Activated T-helper 2 cell treated with anti-CD3 and anti-CD28 coated beads, Interferon-gamma antibody, Interleukin-2, Interleukin-4, amounts not matched to agents 10 μg/mL and 5 μg/mL and 100 μg/mL, durations not matched to agents 14 hours and 24 hours and 36 hours (primary cell): Measurements from ENCODE around the gene MRPL43. TPM values are rescaled to one million over a fixed set of nuclear protein-coding genes. Genes with fewer than 3 reads are reported as not detected.

Experiments
- DNase-seq: peaks from one replicate; pipeline ENCODE4 v3.0.0; 2021; ENCODE audit warnings: low spot score
- H3K27ac Mint-ChIP-seq: one replicate; pipeline ENCODE4 v1.8.0; 2021; ENCODE audit warnings: mixed read lengths
- H3K27me3 Mint-ChIP-seq: one replicate; pipeline ENCODE4 v1.8.0; 2021; ENCODE audit warnings: low read depth, mixed read lengths
- H3K36me3 Mint-ChIP-seq: one replicate; pipeline ENCODE4 v1.8.0; 2021; ENCODE audit warnings: low read depth, mixed read lengths
- H3K4me1 Mint-ChIP-seq: one replicate; pipeline ENCODE4 v1.8.0; 2021; ENCODE audit warnings: low read depth, mixed read lengths
- H3K4me3 Mint-ChIP-seq: one replicate; pipeline ENCODE4 v1.8.0; 2021; ENCODE audit warnings: low read depth, mild to moderate bottlenecking, moderate library complexity, mixed read lengths
- H3K9me3 Mint-ChIP-seq: one replicate; pipeline ENCODE4 v1.8.0; 2021; ENCODE audit warnings: mixed read lengths
- intact Hi-C: fragments of 100-400 bp; cut with micrococcal nuclease; formaldehyde crosslinking; loops from one replicate; pipeline ENCODE4 v1.15.1; 2023
- total RNA-seq: library from RNA; stranded (reverse); gene quantifications from 2 replicates; pipeline ENCODE4 v1.2.3, GENCODE V29; 2022

The MRPL43 gene
- total RNA-seq, 1 donor from 2014 or later: 62.7 TPM

DNA sequence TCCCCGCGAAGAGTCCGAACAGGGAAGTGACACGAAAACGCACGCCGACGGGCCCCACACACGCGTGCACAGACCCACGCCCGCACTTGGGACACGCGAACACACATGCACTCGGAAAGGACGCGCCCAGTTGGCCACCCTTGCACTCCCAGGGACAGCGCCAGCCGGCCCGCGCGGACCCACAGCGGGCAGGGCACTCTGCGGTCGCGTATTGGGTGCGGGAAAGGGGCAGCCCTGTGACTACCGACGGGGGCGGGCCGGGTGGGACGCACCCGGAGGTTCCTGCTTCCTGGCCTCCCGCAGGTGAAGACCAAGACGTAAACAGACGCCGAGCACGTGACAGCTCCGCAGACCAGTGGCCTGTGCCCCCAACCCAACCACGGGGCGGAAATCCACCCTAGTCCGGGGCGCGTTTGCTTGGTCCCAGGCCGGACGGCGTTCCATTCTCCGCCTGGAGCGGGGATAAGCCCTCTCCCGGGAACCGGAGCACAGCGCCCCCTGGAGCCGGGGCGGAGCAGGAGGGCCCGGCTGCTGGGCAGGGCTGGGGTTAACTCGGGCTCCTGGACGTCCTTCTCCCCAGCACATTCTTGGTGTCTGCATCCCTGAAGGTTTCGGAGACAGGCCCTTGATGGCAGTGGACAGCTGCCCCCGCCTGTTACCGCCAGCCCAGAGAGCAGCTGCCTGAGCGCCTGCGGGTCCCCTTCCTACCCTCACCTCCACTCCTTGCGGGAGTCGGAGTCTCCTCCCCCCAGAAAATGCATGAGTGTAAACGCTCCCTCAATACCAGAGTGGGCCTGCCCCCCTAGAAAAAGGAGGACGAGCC, 10.3 kb upstream of the MRPL43 start:
- peaks cover 3% of the 10 kb centered on the region for H3K27me3 Mint-ChIP-seq
- peak; percentile 68 for DNase-seq
- peaks cover 28% of the 10 kb centered on the region for H3K36me3 Mint-ChIP-seq
- peak overlapping the region; percentile 90 for H3K4me3 Mint-ChIP-seq
- H3K9me3 Mint-ChIP-seq: no peaks in the 10 kb centered on the region
- H3K27ac Mint-ChIP-seq: peak overlapping the region; percentile 89
- intact Hi-C loops: loop anchor here (1.0 to 5.0 kb wide), 5 partner anchors 10 to 460 kb away; partner anchors contain the start of genes HIF1AN, MRPL43, SLF2 and TWNK
- peaks cover 18% of the 10 kb centered on the region for H3K4me1 Mint-ChIP-seq

DNA sequence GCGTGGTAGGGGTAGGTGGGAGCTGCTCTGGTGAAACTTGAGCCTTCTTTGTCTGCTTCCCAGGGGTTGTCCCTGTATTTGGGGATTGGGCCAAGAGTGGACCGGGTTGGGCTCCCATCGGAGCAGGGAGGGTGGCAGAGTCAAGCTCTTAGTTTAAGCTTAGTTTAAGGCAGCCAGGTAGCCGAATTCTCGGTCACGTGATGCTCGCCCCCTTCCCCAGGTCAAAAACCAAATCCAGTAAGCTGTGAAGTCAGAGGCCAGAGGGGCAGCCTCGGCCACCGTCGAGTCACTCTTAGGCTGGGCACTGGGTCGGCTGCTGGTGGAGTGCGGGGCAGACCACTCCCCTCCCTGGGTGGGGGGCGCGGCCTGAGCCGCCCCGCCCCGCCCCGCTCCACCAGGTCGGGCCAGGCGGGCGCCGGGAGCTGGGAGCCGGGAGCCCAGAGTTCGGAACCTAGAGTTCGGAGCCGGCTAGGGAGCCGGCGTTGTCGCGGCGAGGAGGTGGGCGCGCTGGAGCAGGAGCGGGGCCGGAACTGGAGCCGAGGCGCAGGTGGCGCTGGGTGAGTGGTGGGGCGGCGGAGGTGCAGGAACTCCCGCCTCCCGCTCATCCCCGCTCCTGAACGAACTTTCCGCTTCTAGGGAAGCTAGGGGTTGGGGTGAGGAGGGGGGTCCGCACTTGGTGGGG, 9.5 kb upstream of the MRPL43 start:
- Mint-ChIP-seq H3K36me3 (peaks cover 31% of the 10 kb centered on the region), H3K27me3 (peaks cover 3% of the 10 kb centered on the region), H3K27ac (peak overlapping the region; percentile 89), H3K9me3 (no peaks in the 10 kb centered on the region), H3K4me3 (peak overlapping the region; percentile 90), H3K4me1 (peaks cover 18% of the 10 kb centered on the region)
- DNase-seq: peak; percentile 45
- intact Hi-C loops: loop anchor here (1.0 to 5.0 kb wide), 2 partner anchors 10 to 460 kb away; partner anchors contain the start of genes HIF1AN, MRPL43 and TWNK

DNA sequence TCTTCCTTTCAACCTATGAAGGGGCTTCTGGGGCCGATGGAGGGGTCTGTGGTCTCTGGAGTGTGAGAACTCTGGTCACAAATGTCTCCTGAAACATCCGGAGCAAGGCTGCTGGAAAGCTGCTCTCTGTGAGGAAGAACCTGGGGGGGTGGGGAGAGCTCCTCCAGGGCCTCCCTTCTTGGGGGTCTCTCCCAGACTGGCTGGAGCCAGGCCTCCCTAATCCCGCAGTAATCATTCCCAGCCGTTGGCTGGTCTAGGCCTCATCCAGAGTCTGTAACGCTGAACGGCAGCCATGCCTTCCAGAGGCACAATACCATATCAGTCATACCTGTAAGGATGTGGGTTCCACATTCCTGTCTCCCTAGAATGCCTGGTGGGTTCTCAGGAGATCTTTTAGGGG, 7.9 kb upstream of the MRPL43 start:
- no peak for DNase-seq
- intact Hi-C loops: loop anchor here (5.0 kb wide), 1 partner anchor 458 kb away; the partner anchor contains the start of gene HIF1AN
- H3K4me1 Mint-ChIP-seq: peaks cover 20% of the 10 kb centered on the region
- H3K27me3 Mint-ChIP-seq: no peaks in the 10 kb centered on the region
- peak overlapping the region; percentile 21 for H3K4me3 Mint-ChIP-seq
- no peak overlapping the region for H3K27ac Mint-ChIP-seq
- H3K36me3 Mint-ChIP-seq: peaks cover 41% of the 10 kb centered on the region
- no peaks in the 10 kb centered on the region for H3K9me3 Mint-ChIP-seq

DNA sequence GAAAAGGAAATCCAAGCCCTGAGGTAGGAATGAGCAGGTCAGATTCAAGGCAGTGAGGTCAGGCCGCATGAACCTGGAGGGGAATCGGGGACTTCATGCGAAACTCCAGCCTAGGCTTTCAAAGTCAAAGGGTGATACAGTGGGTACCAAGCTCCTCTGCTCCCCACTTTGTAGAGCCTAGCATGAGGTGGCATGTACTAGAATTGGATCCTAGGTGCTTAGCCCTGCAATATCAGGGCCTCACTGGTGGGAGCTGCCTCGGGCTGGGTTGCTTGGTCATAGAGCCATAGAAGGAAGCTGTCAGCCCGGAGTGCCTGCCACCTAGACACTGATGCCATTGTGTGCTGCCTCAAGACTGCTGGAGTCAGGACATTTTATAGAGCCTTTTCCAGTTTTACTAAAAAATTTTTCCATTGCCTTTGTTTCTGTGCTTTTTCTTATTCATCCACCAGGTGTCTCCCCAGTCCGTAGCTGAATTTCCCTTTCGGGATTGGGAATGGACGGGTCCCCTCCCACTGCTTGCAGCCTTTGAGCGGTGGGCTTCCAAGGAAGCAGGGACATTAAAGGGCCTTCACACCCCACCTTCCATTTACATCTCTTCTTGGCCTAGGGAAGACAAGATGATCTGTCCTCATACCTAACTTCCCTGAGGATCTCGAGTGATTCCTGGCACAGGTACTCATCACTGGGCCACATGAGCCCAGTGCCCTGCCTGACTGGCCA, 6.8 kb upstream of the MRPL43 start:
- Mint-ChIP-seq H3K27ac (no peak overlapping the region), H3K27me3 (no peaks in the 10 kb centered on the region)

DNA sequence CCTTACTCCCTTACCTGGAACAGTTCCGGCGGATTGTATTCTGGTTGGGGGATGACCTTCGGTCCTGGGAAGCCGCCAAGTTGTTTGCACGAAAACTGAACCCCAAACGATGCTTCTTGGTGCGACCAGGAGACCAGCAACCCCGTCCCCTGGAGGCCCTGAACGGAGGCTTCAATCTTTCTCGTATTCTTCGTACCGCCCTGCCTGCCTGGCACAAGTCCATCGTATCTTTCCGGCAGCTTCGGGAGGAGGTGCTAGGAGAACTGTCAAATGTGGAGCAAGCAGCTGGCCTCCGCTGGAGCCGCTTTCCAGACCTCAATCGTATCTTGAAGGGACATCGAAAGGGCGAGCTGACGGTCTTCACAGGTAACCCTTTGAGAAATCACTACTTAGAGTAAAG, 1.8 kb upstream of the MRPL43 start:
- intact Hi-C loops: no loop called here
- DNase-seq: no peak
- Mint-ChIP-seq H3K36me3 (peaks cover 52% of the 10 kb centered on the region), H3K27ac (no peak overlapping the region), H3K4me1 (peaks cover 15% of the 10 kb centered on the region), H3K9me3 (no peaks in the 10 kb centered on the region), H3K27me3 (no peaks in the 10 kb centered on the region), H3K4me3 (peak overlapping the region; percentile 34)

More for the DNA sequence above, 6.8 kb upstream of the MRPL43 start:
- Mint-ChIP-seq H3K4me3 (no peak overlapping the region), H3K9me3 (no peaks in the 10 kb centered on the region), H3K4me1 (peaks cover 20% of the 10 kb centered on the region), H3K36me3 (peaks cover 50% of the 10 kb centered on the region)
- DNase-seq: no peak
- intact Hi-C loops: no loop called here

DNA sequence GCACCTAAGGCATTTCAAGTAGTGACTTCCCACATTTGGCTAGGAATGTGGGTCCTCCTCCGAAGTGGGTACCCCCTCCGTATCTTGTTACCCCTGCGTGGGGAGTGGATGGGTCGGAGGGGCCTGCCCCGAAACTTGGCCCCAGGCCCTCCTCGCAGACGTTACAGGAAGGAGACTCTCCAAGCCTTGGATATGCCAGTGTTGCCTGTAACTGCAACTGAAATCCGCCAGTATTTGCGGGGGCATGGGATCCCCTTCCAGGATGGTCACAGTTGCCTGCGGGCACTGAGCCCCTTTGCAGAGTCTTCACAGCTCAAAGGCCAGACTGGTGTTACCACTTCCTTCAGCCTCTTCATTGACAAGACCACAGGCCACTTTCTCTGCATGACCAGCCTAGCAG, 869 bp upstream of the MRPL43 start:
- no peaks in the 10 kb centered on the region for H3K27me3 Mint-ChIP-seq
- no peak for DNase-seq
- intact Hi-C loops: no loop called here
- H3K36me3 Mint-ChIP-seq: peaks cover 44% of the 10 kb centered on the region
- no peak overlapping the region for H3K27ac Mint-ChIP-seq
- H3K4me1 Mint-ChIP-seq: peaks cover 15% of the 10 kb centered on the region
- H3K9me3 Mint-ChIP-seq: no peaks in the 10 kb centered on the region
- H3K4me3 Mint-ChIP-seq: peak overlapping the region; percentile 96

DNA sequence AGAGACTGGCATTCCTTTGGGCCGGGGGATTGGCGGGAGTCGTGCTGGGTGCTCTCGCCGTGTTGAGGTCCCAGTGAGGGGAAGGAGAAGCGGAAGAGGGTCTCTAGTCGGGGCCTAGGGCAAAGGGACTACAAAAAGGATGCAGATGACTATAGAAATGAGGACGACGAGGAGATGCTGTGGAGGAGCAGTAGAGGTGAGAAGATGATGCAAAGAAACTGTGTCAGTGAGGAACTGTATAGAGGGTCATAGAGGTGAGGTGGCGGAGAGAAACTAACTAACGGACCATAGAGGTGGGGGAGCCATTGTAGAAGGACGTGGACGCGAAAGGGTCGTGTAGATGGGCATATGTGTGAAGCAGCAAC, 370 bp upstream of the MRPL43 start:
- Mint-ChIP-seq H3K4me1 (peaks cover 15% of the 10 kb centered on the region), H3K36me3 (peaks cover 39% of the 10 kb centered on the region), H3K27ac (peak overlapping the region; percentile 77), H3K4me3 (peak overlapping the region; percentile 96), H3K27me3 (no peaks in the 10 kb centered on the region), H3K9me3 (no peaks in the 10 kb centered on the region)
- no peak for DNase-seq
- intact Hi-C loops: loop anchor here (1.0 kb wide), 1 partner anchor 10 kb away; no protein-coding TSS in a partner anchor

DNA sequence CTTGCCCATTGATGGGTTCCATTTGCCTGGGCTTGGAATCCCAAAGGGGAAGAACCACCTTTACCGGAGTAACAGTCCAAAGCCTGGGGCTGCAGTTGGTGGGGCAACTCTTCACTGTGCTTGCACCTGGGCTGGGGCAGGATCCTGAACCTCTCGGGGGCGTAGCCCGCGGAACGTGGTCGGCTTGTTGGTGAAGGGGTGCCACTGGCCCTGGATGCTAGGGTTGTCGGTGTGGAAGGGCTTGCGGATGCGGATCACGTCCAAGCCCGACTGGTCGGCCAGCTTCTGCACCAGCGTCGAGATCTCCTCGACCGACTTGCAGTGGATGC, 710 bp downstream of the MRPL43 start:
- no peaks in the 10 kb centered on the region for H3K27me3 Mint-ChIP-seq
- H3K27ac Mint-ChIP-seq: no peak overlapping the region
- H3K4me1 Mint-ChIP-seq: peaks cover 15% of the 10 kb centered on the region
- DNase-seq: no peak
- peak overlapping the region; percentile 96 for H3K4me3 Mint-ChIP-seq
- H3K36me3 Mint-ChIP-seq: peaks cover 36% of the 10 kb centered on the region
- H3K9me3 Mint-ChIP-seq: no peaks in the 10 kb centered on the region
- intact Hi-C loops: no loop called here

DNA sequence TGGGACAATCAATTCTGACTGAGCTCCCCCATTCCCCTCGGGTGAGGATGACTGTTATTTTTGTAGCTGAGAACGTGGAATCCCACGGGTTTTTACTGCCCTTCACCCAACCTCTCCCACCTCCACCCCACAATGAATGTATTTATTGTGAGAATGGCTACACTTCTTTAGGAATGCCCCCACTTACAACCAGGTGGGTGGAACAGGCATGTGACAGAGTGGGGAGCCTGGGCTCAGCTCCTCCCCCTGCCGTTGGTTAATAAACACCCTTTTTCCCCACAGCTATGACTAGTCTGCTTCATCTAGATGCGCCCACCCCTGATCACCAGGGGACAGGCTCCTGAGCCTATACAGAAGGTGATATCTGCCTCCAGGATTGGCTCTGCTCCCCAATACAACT, 2.0 kb downstream of the MRPL43 start:
- Mint-ChIP-seq H3K9me3 (no peaks in the 10 kb centered on the region), H3K4me1 (peaks cover 11% of the 10 kb centered on the region), H3K27ac (no peak overlapping the region), H3K36me3 (peaks cover 24% of the 10 kb centered on the region), H3K27me3 (no peaks in the 10 kb centered on the region), H3K4me3 (peak overlapping the region; percentile 6)
- no peak for DNase-seq
- intact Hi-C loops: no loop called here

DNA sequence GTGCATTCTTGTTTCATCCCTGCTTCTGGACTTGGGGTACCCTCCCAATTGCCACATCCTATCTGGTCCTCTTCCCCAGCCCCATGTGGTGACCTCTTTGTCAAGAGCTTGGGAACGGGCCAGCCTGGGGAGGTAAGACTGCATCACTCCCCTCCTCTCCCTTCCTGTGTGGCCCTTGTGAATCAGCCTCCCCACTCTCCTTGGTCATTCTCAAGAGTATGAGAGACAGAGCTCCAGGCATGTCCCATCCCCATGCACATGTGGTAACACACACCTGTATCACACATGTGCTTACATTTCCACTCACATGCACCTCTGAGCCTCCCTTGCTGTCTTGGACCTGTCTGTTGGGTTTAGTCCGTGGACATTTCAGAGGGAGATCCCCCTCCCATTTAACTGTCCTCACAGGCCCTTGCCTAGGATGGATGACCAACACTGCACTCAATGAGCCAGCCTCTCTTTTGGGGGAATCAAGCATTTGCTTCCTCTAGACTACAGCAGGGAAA, 2.6 kb downstream of the MRPL43 start:
- intact Hi-C loops: no loop called here
- Mint-ChIP-seq H3K9me3 (no peaks in the 10 kb centered on the region), H3K27me3 (no peaks in the 10 kb centered on the region), H3K36me3 (peaks cover 20% of the 10 kb centered on the region), H3K4me3 (no peak overlapping the region), H3K27ac (no peak overlapping the region), H3K4me1 (peaks cover 10% of the 10 kb centered on the region)
- no peak for DNase-seq

DNA sequence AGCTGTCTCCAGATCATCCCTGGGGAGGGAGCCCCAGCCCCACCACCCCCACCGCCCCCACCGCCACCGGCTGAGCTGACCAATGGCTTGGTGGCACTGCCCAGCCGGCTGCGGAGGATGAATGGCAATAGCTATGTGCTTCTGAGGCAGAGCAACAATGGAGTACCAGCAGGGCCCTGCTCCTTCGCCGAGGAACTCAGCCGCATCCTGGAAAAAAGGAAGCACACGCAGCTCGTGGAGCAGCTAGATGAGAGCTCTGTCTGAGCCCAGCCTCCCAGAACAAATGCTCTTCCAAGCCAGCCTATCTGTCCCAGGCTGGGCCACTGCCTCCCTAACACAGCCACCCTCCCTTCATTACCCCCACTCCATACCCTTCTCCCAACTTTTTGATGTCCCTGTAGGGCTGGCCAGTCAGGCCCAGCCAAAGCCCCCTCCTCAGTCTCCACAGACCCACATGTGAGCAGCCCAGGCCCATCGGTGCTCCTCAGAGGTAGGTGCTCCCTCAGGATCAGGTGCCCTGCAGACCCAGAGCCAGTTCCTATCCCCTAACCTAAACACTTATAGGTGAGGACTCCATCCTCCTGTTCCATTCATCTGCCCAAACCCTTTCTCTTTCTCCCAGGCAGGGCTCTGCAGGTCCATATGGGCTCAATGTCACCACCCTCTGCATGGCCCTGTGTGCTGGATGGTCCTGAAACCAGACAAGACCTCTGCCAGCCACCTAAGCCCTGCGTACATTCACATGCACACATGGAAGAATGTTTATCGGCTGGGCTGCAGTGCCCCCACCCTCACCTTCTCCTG, 3.2 kb downstream of the MRPL43 start:
- H3K4me3 Mint-ChIP-seq: no peak overlapping the region
- peaks cover 10% of the 10 kb centered on the region for H3K4me1 Mint-ChIP-seq
- DNase-seq: no peak
- intact Hi-C loops: no loop called here
- H3K36me3 Mint-ChIP-seq: peaks cover 13% of the 10 kb centered on the region
- H3K27me3 Mint-ChIP-seq: no peaks in the 10 kb centered on the region
- H3K27ac Mint-ChIP-seq: no peak overlapping the region
- H3K9me3 Mint-ChIP-seq: no peaks in the 10 kb centered on the region
